Thymus (tissue), 11 donors: ENCODE results near the gene TMEM116. TPM values are rescaled to one million over a fixed set of nuclear protein-coding genes. Genes with fewer than 3 reads are reported as not detected.
"Not testable (repeated sequence)": the region's sequence is repeated elsewhere in the genome, so short reads cannot be mapped to it uniquely, and the experiment has no call there.

Experiments used
- DNase-seq, 9 donors: peaks; one replicate each; pipeline ENCODE4 v3.0.0-alpha.2; 2013; ENCODE audit warnings: low spot score in 9 of 9, low read depth in 6 of 9, missing footprints in 1 of 9
- H3K27ac ChIP-seq, 2 donors: one replicate each; pipeline ENCODE4 v1.5.1; 2013; ENCODE audit warnings: control low read depth in 1 of 2, low read depth in 1 of 2, low read length in 1 of 2, mild to moderate bottlenecking in 1 of 2, moderate library complexity in 1 of 2
- H3K27me3 ChIP-seq, 2 donors: one replicate each; pipeline ENCODE4 v1.5.1; 2013; ENCODE audit warnings: low read length in 1 of 2; ENCODE audit not compliant: control insufficient read depth in 2 of 2, insufficient read depth in 1 of 2
- H3K36me3 ChIP-seq, 2 donors: one replicate each; pipeline ENCODE4 v1.5.1; 2013; ENCODE audit warnings: low read length in 1 of 2, mild to moderate bottlenecking in 1 of 2, moderate library complexity in 1 of 2; ENCODE audit not compliant: control insufficient read depth in 2 of 2, insufficient read depth in 2 of 2
- H3K4me1 ChIP-seq, 2 donors: one replicate each; pipeline ENCODE4 v1.5.1; 2013; ENCODE audit warnings: low read length in 2 of 2; ENCODE audit not compliant: control insufficient read depth in 2 of 2, insufficient read depth in 2 of 2
- H3K4me3 ChIP-seq, 2 donors: one replicate each; pipeline ENCODE4 v1.5.1; 2013; ENCODE audit warnings: low read length in 2 of 2, control low read depth in 1 of 2, mild to moderate bottlenecking in 1 of 2
- H3K9me3 ChIP-seq, 2 donors: one replicate each; pipeline ENCODE4 v1.5.1; 2013; ENCODE audit warnings: low read length in 1 of 2, mild to moderate bottlenecking in 1 of 2; ENCODE audit not compliant: control insufficient read depth in 2 of 2, insufficient read depth in 1 of 2
- WGBS: extraction: QIAGEN DNeasy Blood & Tissue Kit; methylation state at CpG from one replicate; pipeline ENCODE4 v1.1.7; 2013; 5-methylcytosine and 5-hydroxymethylcytosine counted together
- polyA plus RNA-seq: library from polyadenylated mRNA; stranded (reverse); fragments of 200-250 nt; gene quantifications from one replicate; pipeline ENCODE4 v1.2.3, GENCODE V29; 2013
- total RNA-seq: library from RNA; stranded (reverse); fragments of 120-200 nt; gene quantifications from one replicate; pipeline ENCODE4 v1.2.4, GENCODE V29; 2013
- donor health status: healthy.

Gene TMEM116
- total and polyA plus RNA-seq, 2 donors = 11.4 to 12.7 TPM

DNA sequence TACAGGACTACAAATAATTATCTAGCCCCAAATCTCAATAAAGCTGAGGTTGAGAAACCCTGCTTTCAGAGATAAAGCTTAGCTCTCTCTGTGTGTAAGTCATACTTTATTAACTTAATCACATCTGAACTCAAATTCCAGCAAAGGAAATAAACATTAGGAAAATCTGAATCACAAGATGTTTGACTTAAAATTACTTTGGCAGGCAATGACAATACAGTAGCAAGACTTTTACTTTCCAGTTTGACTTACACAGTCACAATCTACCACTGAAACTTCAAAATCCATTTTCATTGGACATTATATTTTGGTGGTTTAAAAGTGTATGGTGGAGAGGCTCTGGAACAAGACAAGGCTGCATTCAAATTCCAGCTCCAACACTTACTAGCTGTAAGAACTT is 11.4 kb downstream of the TMEM116 start:
- peaks cover 0 to 11% of the 10 kb centered on the region in 2 donors for H3K36me3 ChIP-seq
- H3K27ac ChIP-seq = no peak overlapping the region
- H3K4me3 ChIP-seq = no peak overlapping the region
- H3K4me1 ChIP-seq = peaks cover 3 to 20% of the 10 kb centered on the region in 2 donors
- no peaks in the 10 kb centered on the region for H3K9me3 ChIP-seq
- no peaks in the 10 kb centered on the region for H3K27me3 ChIP-seq
- DNase-seq = no peak

DNA sequence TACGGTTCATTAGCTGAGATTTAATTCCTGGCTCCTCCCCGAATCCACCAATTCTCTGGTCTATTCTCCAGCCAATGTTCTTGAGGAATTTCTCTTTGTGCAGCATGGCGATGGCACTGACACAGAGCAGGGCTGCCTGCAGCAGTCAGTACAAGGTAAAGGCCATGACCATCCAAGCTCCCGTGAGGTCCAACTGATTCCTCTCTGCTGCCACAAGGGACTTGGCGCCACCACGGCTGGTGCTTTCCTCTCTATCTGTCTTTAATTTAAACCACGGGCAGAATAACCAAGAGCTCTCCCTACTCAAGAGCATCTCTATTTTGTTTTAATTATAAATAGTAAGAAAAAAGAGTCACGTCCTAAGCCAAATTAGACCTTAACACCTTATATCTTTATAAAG is 12.1 kb downstream of the TMEM116 start:
- WGBS = 97% methylated on average over 8 of the region's 8 CpGs
- no peaks in the 10 kb centered on the region for H3K9me3 ChIP-seq
- peak overlapping the region in 1 of 2 donors; percentile 15 for H3K27ac ChIP-seq
- H3K27me3 ChIP-seq = no peaks in the 10 kb centered on the region
- H3K4me3 ChIP-seq = no peak overlapping the region
- DNase-seq = no peak
- peaks cover 0 to 11% of the 10 kb centered on the region in 2 donors for H3K36me3 ChIP-seq
- peaks cover 3 to 21% of the 10 kb centered on the region in 2 donors for H3K4me1 ChIP-seq

DNA sequence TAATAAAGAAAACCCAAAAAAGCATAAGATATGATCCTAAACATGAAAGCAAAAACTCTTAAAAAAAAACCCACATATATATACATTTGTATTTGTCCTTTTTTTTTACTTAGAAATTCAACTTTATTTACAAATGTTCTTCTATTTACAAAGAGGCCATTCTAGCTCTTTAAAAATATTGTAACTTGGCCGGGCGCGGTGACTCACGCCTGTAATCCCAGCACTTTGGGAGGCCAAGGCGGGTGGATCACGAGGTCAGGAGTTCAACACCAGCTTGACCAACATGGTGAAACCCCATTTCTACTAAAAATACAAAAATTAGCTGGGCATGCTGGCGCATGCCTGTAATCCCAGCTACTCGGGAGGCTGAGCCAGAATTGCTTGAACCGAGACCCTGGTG is 13.8 kb downstream of the TMEM116 start:
- peaks cover 6 to 31% of the 10 kb centered on the region in 2 donors for H3K4me1 ChIP-seq
- not testable (repeated sequence) for H3K27me3 ChIP-seq, H3K4me3 ChIP-seq, DNase-seq, H3K9me3 ChIP-seq, H3K27ac ChIP-seq
- over 99% methylated on average over 9 of the region's 9 CpGs for WGBS
- peaks cover 0 to 11% of the 10 kb centered on the region in 2 donors for H3K36me3 ChIP-seq

DNA sequence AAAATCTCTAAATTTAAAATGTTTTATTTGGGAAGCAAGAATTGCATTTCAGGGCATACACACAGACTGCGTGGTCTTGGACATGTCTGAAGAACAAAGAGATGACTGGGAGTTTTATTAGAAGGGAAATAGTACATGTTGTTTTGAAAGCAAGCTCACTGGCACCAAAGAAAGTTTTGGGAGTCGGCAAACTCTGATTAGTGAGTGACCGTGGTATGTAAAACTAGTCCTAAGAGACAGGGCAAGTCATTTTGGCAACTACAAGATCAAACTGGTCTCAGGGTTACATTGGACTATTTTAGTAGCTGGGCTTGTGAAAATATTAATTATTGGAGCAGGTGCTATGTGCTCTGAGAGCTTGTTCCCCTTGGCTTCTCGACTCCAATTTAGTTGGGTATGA is 14.9 kb downstream of the TMEM116 start:
- Histone ChIP-seq H3K9me3 (no peaks in the 10 kb centered on the region), H3K4me1 (peaks cover 10 to 40% of the 10 kb centered on the region in 2 donors), H3K27me3 (no peaks in the 10 kb centered on the region), H3K36me3 (peaks cover 0 to 11% of the 10 kb centered on the region in 2 donors), H3K4me3 (no peak overlapping the region), H3K27ac (no peak overlapping the region)
- no peak for DNase-seq
- WGBS = 98% methylated on average over 4 of the region's 4 CpGs

DNA sequence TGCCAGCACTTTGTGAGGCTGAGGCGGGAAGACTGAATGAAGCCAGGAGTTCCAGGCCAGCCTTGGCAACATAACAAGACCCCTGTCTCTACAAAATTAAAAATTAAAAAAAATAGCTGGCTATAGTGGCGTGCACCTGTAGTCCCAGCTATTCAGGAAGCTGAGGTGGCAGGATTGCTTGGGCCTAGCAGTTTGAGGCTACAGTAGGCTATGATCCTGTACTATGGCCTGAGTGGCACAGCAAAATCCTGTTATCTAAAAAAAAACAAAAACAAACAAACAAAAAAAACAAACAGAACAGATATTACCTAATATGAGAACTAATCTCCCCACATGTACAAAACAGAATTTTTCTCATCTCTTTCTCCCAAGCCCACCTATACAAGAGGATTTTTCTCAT is 15.7 kb downstream of the TMEM116 start:
- 89% methylated on average over 2 of the region's 2 CpGs for WGBS
- no peak overlapping the region for H3K4me3 ChIP-seq
- no peak for DNase-seq
- no peaks in the 10 kb centered on the region for H3K9me3 ChIP-seq
- H3K4me1 ChIP-seq = peaks cover 17 to 46% of the 10 kb centered on the region in 2 donors
- peak overlapping the region in 1 of 2 donors; percentile 5 for H3K27ac ChIP-seq
- H3K36me3 ChIP-seq = peaks cover 0 to 11% of the 10 kb centered on the region in 2 donors
- no peaks in the 10 kb centered on the region for H3K27me3 ChIP-seq

DNA sequence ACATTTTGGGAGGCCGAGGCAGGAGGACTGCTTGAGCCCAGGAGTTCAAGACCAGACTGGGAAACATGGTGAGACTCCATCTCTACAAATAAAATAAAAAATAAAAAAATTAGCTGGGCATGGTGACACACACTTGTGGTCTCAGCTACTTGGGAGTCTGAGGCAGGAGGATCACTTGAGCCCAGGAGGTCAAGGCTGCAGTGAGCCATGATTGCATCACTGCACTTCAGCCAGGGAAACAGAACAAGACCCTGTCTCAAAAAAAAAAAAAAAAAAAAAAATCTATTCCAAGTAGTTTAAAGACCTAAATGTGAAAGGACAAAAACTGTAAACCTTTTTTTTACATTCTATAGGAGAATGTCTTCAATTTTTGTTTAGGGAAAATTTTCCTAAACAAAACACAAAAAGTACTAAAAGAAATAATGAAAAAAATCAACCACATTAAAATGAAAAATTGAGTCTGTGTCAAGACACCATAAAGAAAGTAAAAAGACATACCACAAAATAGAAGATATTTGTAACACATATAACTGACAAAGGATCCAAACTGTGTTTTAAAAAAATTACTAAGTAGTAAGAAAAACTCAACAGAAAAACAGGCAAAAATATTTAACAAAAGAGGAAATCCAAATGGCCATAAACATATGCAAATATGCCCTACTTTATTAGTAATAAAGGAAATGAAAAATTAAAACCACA is 17.0 kb downstream of the TMEM116 start:
- no peaks in the 10 kb centered on the region for H3K27me3 ChIP-seq
- H3K4me1 ChIP-seq = peaks cover 17 to 44% of the 10 kb centered on the region in 2 donors
- no peak overlapping the region for H3K4me3 ChIP-seq
- peaks cover 0 to 8% of the 10 kb centered on the region in 2 donors for H3K36me3 ChIP-seq
- WGBS = 98% methylated on average over 1 of the region's 1 CpG
- no peak for DNase-seq
- no peak overlapping the region for H3K27ac ChIP-seq
- no peaks in the 10 kb centered on the region for H3K9me3 ChIP-seq

DNA sequence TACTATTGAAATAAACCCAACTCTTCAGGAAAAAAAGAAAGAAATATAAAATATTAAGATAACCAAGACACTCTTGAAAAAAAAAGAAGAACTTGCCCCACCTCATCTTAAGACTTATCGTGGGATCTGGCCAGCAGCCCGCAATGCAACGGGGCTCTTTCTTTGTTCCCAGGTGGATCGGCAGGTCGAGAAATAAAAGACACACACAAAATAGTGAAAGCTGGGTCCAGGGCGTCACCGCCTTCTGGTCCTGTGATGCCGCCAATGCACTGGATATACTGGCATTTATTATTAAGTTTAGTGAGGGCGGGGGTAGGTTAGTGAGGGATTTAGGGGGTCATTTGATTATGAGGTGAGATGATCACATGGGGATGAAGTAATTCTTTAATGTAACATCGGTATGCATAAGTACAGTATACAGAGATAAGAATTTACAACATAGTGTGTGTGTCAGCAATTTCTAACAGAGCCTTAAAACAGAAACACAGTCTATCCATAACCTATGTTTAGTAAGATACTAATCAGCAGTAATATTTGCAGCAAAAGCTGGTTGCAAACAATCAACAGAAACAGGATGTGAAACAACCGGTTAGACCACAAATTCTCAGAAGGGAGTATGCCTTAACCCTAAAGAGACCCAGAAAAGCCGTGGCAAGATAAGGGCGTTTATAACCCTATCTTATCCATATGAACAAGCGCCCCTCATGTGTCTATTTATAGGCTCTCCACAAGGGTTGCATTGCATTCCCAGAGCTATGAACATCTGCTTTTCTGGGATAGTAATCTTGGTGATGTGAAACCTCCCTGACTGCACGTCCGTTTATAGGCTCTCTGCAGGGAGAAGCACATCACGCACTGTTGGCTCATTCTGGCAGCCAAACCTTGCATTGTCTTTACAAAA is 18.5 kb downstream of the TMEM116 start:
- not testable (repeated sequence) for H3K9me3 ChIP-seq, H3K36me3 ChIP-seq, H3K27me3 ChIP-seq
- DNase-seq = peak in 6 of 9 donors; percentile 34 to 81 (median 52)
- 22% methylated on average over 17 of the region's 17 CpGs for WGBS
- Histone ChIP-seq H3K4me3 (peak overlapping the region; percentile 31 to 41), H3K4me1 (peaks cover 17 to 40% of the 10 kb centered on the region in 2 donors), H3K27ac (peak overlapping the region; percentile 93 to 96)

DNA sequence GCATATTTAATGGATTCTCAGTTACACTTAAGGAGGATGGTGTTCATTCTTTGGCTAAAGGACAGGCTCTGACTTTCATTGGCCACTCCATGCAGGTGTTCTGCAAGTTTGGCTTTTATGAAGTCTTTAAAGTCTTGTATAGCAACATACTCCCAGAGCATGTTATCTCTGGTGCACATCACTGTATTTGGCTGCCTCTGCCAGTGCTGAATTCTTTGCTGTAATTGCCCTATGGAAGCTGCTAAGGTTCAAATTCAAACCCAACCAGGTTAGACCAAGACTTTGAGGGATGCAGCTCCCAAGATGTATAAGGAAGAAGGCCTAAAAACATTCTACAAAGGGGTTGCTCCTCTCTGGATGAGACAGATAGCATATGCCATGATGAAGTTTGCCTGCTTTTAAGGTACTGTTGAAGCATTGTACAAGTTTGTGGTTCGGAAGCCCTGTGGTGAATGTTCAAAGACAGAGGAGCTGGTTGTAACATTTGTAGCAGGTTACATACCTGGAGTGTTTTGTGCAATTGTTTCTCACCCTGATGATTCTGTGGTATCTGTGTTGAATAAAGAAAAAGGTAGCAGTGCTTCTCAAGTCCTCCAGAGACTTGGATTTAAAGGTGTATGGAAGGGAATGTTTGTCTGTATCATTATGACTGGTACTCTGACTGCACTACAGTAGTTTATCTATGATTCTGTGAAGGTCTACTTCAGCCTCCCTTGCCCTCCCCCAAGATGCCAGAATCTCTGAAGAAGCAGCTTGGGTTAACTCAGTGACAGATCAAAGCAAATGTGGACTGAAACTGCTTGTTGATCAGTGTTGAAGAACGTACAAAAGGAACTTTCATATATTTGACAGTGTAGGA is 19.4 kb downstream of the TMEM116 start:
- WGBS = 6% methylated on average over 2 of the region's 2 CpGs
- peaks cover 0 to 3% of the 10 kb centered on the region in 2 donors for H3K36me3 ChIP-seq
- no peaks in the 10 kb centered on the region for H3K9me3 ChIP-seq
- peak overlapping the region; percentile 31 to 41 for H3K4me3 ChIP-seq
- peak overlapping the region; percentile 94 to 96 for H3K27ac ChIP-seq
- peak in 8 of 9 donors; percentile 56 to 90 (median 76) for DNase-seq
- H3K4me1 ChIP-seq = peaks cover 17 to 40% of the 10 kb centered on the region in 2 donors
- H3K27me3 ChIP-seq = no peaks in the 10 kb centered on the region
